Breast epithelium (tissue), 3 donors: Measurements from ENCODE around the gene MYLIP.

Experiments
- CTCF ChIP-seq, 3 donors: fragments of 450-650 bp; IDR thresholded peaks; one replicate each; pipeline ENCODE4 v1.5.1; 2016 to 2017; ENCODE audit warnings: antibody characterized with exemption in 3 of 3, mild to moderate bottlenecking in 3 of 3, moderate library complexity in 3 of 3
- POLR2A ChIP-seq: fragments of 450-650 bp; IDR thresholded peaks from one replicate; pipeline ENCODE4 v1.6.1; 2016; ENCODE audit warnings: antibody characterized with exemption, mild to moderate bottlenecking, moderate library complexity
- POLR2AphosphoS5 ChIP-seq, 3 donors: sonication (generic); formaldehyde crosslinking; IDR thresholded peaks; one replicate each; pipeline ENCODE4 v1.6.1; 2017; ENCODE audit warnings: antibody characterized with exemption in 3 of 3

GRCh38 chr6:16086965-16087364 lies 41.9 kb upstream of the MYLIP start:
- TF ChIP-seq CTCF (IDR thresholded peaks at IDR 0.05) (no peak), POLR2A (no peak), POLR2AphosphoS5 (IDR thresholded peaks at IDR 0.05) (no peak)
